SK-N-SH (cell line): ENCODE results near the gene SPIRE2. TPM values are rescaled to one million over a fixed set of nuclear protein-coding genes. Genes with fewer than 3 reads are reported as not detected.

ENCODE experiments used
- CTCF ChIA-PET: fragments of 300-600, 350-600 bp; formaldehyde crosslinking; extraction: SDS; loops from one replicate; lab custom pipeline; 2021; lab: Yijun Ruan, JAX
- POLR2A ChIA-PET: fragments of 350-600 bp; sonication (Branson Sonifier 250); formaldehyde crosslinking; extraction: SDS; loops from one replicate; lab custom pipeline; 2020; ENCODE audit warnings: antibody characterized with exemption, inconsistent platforms; lab: Yijun Ruan, JAX
- DNase-seq: peaks from one replicate; pipeline ENCODE4 v3.0.0; 2012
- H2AFZ ChIP-seq: fragments of 200-600 bp; sonication (generic); 2 replicates; pipeline ENCODE4 v1.8.1; 2016; ENCODE audit warnings: antibody characterized with exemption, mild to moderate bottlenecking, low read depth
- H3F3A ChIP-seq: fragments of 200-600 bp; sonication (generic); replicated peaks from 2 replicates; pipeline ENCODE3; 2016; ENCODE audit warnings: antibody characterized with exemption, mild to moderate bottlenecking; ENCODE audit not compliant: insufficient read depth
- H3K27ac ChIP-seq, 2 experiments: fragments of 200-500 bp in 1 of 2; fragments of 200-600 bp in 1 of 2; sonication (Bioruptor generic) in 1 of 2; sonication (generic), shearing (Covaris generic) in 1 of 2; 2 replicates each; pipeline versions ENCODE4 v1.5.1 to v1.6.1; 2014 to 2016; ENCODE audit warnings: low read depth in 2 of 2, inconsistent platforms in 1 of 2, low read length in 1 of 2, mild to moderate bottlenecking in 1 of 2, mixed read lengths in 1 of 2
- H3K27me3 ChIP-seq: fragments of 200-600 bp; sonication (generic), shearing (Covaris generic); 2 replicates; pipeline ENCODE4 v1.6.1; 2016; ENCODE audit warnings: mixed run types; ENCODE audit not compliant: insufficient read depth
- H3K36me3 ChIP-seq, 2 experiments: fragments of 200-500 bp in 1 of 2; fragments of 200-600 bp in 1 of 2; sonication (Bioruptor generic) in 1 of 2; sonication (generic) in 1 of 2; replicated peaks in 1 of 2; 2 replicates each; pipeline versions ENCODE3 to v1.5.1; 2014 to 2016; ENCODE audit warnings: low read length in 1 of 2, mild to moderate bottlenecking in 1 of 2; ENCODE audit not compliant: insufficient read depth in 2 of 2, control insufficient read depth in 1 of 2
- H3K4me1 ChIP-seq, 2 experiments: fragments of 200-500 bp in 1 of 2; fragments of 200-600 bp in 1 of 2; sonication (Bioruptor generic) in 1 of 2; sonication (generic), shearing (Covaris generic) in 1 of 2; 2 replicates each; pipeline versions ENCODE4 v1.5.1 to v1.6.1; 2014 to 2016; ENCODE audit warnings: low read depth in 1 of 2, low read length in 1 of 2, mixed run types in 1 of 2; ENCODE audit not compliant: insufficient read depth in 2 of 2, control insufficient read depth in 1 of 2
- H3K4me2 ChIP-seq: fragments of 200-600 bp; sonication (generic), shearing (Covaris generic); 2 replicates; pipeline ENCODE4 v1.6.1; 2017; ENCODE audit warnings: mixed run types
- H3K4me3 ChIP-seq, 2 experiments: fragments of 200-500 bp in 1 of 2; fragments of 200-600 bp in 1 of 2; sonication (Bioruptor generic) in 1 of 2; sonication (generic), shearing (Covaris generic) in 1 of 2; 2 replicates each; pipeline versions ENCODE4 v1.5.1 to v1.8.1; 2014 to 2016; ENCODE audit warnings: low read depth in 2 of 2, inconsistent platforms in 1 of 2, low read length in 1 of 2, mild to moderate bottlenecking in 1 of 2, mixed read lengths in 1 of 2, moderate library complexity in 1 of 2
- H3K79me2 ChIP-seq: fragments of 200-600 bp; sonication (generic); 2 replicates; pipeline ENCODE4 v1.8.1; 2017; ENCODE audit warnings: mild to moderate bottlenecking; ENCODE audit not compliant: insufficient read depth
- H3K9ac ChIP-seq: fragments of 200-600 bp; sonication (generic); 2 replicates; pipeline ENCODE4 v1.6.1; 2017; ENCODE audit warnings: mixed run types
- H3K9me2 ChIP-seq: fragments of 200-600 bp; sonication (generic); 2 replicates; pipeline ENCODE4 v1.6.1; 2017; ENCODE audit warnings: mixed run types
- H3K9me3 ChIP-seq: fragments of 200-600 bp; sonication (generic); 2 replicates; pipeline ENCODE4 v1.6.1; 2017; ENCODE audit warnings: mixed run types, mild to moderate bottlenecking, moderate library complexity
- H4K20me1 ChIP-seq: fragments of 200-600 bp; sonication (generic); 2 replicates; pipeline ENCODE4 v1.6.1; 2017; ENCODE audit warnings: mild to moderate bottlenecking, mixed run types; ENCODE audit not compliant: insufficient read depth
- CHD2 ChIP-seq: fragments of 150-350 bp; IDR thresholded peaks from 2 replicates; pipeline ENCODE4 v1.6.1; 2018; ENCODE audit warnings: low read length; ENCODE audit not compliant: partially characterized antibody
- ELF1 ChIP-seq: IDR thresholded peaks from 2 replicates; pipeline ENCODE4 v1.4.0; 2012
- EP300 ChIP-seq, 2 experiments: IDR thresholded peaks; 2 replicates each; pipeline versions ENCODE4 v1.4.0 to v1.6.1; 2012; ENCODE audit warnings: borderline replicate concordance in 1 of 2, low read depth in 1 of 2, low read length in 1 of 2
- GATA2 ChIP-seq: sonication (generic); formaldehyde crosslinking; IDR thresholded peaks from 2 replicates; pipeline ENCODE4 v1.5.0; 2020; ENCODE audit warnings: mild to moderate bottlenecking, missing genetic modification reagents
- MAX ChIP-seq: IDR thresholded peaks from 2 replicates; pipeline ENCODE4 v1.4.0; 2012; ENCODE audit warnings: low read depth
- NRF1 ChIP-seq: IDR thresholded peaks from 2 replicates; pipeline ENCODE4 v1.6.1; 2012; ENCODE audit warnings: low read depth, mild to moderate bottlenecking, low read length
- POLR2AphosphoS5 ChIP-seq: IDR thresholded peaks from 2 replicates; pipeline ENCODE4 v1.6.1; 2012; ENCODE audit warnings: low read depth, low read length
- RCOR1 ChIP-seq: fragments of 150-350 bp; IDR thresholded peaks from 2 replicates; pipeline ENCODE4 v1.6.1; 2017; ENCODE audit warnings: antibody characterized with exemption, low read length
- RXRA ChIP-seq: IDR thresholded peaks from 2 replicates; pipeline ENCODE4 v1.4.0; 2012; ENCODE audit warnings: low read depth, mild to moderate bottlenecking, borderline replicate concordance
- SIN3A ChIP-seq: IDR thresholded peaks from 2 replicates; pipeline ENCODE4 v1.6.1; 2012; ENCODE audit warnings: low read depth, mild to moderate bottlenecking, low read length, moderate library complexity, borderline replicate concordance
- SMC3 ChIP-seq: IDR thresholded peaks from 2 replicates; pipeline ENCODE4 v1.6.1; 2012; ENCODE audit warnings: low read depth, low read length, improper control_type of control experiment
- TCF12 ChIP-seq: IDR thresholded peaks from 2 replicates; pipeline ENCODE4 v1.4.0; 2012
- TEAD4 ChIP-seq: IDR thresholded peaks from 2 replicates; pipeline ENCODE4 v1.4.0; 2012; ENCODE audit warnings: mild to moderate bottlenecking, borderline replicate concordance; ENCODE audit not compliant: insufficient read depth
- USF2 ChIP-seq: fragments of 150-350 bp; IDR thresholded peaks from 2 replicates; pipeline ENCODE4 v1.6.1; 2017; ENCODE audit warnings: antibody characterized with exemption, low read length, low read depth, borderline replicate concordance
- WGBS: methylation state at CpG from one replicate; pipeline ENCODE4 v1.1.6; 2017; ENCODE audit warnings: low lambda C conversion rate; 5-methylcytosine and 5-hydroxymethylcytosine counted together
- polyA plus RNA-seq, 3 experiments: library from polyadenylated mRNA; depleted of rRNA; stranded (reverse); fragments of >200 nt; gene quantifications; 2 replicates each; pipeline ENCODE4 v1.2.3, GENCODE V29; 2012

The SPIRE2 gene
- polyA plus RNA-seq, 1 of the 3 experiments (the other 2 are of a cell fraction) = 15.3 TPM

GRCh38 chr16:89884041-89884421, 55.8 kb downstream of the SPIRE2 start:
- Histone ChIP-seq H2AFZ (no peak overlapping the region), H3K27ac (no peak overlapping the region), H3K9me3 (no peaks in the 10 kb centered on the region), H3K27me3 (no peaks in the 10 kb centered on the region), H3F3A (peaks cover 5% of the 10 kb centered on the region), H4K20me1 (peaks cover 45% of the 10 kb centered on the region)
- CTCF ChIA-PET = no interaction called here
- 92% methylated on average over 6 of the region's 8 CpGs for WGBS
- no peak for TF ChIP-seq SMC3
- no peak for TF ChIP-seq POLR2AphosphoS5
- no peak for TF ChIP-seq RXRA
- TF ChIP-seq EP300 (IDR thresholded peaks at IDR 0.05; ENCODE audit: borderline replicate concordance in 1 of 2, low read depth in 1 of 2, low read length in 1 of 2) = no peak
- TF ChIP-seq, all 33 proteins: peak for 0
- Histone ChIP-seq H3K9me2 (no peaks in the 10 kb centered on the region), H3K36me3 (peaks cover 44 to 66% of the 10 kb centered on the region in 2 experiments), H3K4me2 (no peak overlapping the region), H3K4me3 (no peak overlapping the region), H3K79me2 (peaks cover 57% of the 10 kb centered on the region), H3K9ac (no peak overlapping the region), H3K4me1 (no peaks in the 10 kb centered on the region)
- DNase-seq = no peak
- POLR2A ChIA-PET = no interaction called here

GRCh38 chr16:89887243-89887642, 59.0 kb downstream of the SPIRE2 start:
- no peaks in the 10 kb centered on the region for H3K9me3 ChIP-seq
- H3K9ac ChIP-seq = no peak overlapping the region
- H2AFZ ChIP-seq = no peak overlapping the region
- peaks cover 49 to 55% of the 10 kb centered on the region in 2 experiments for H3K36me3 ChIP-seq
- peaks cover 3% of the 10 kb centered on the region for H3F3A ChIP-seq
- TF ChIP-seq USF2 = no peak
- TF ChIP-seq GATA2 (CRISPR knock-in tag) = no peak
- no peak for TF ChIP-seq MAX
- TF ChIP-seq EP300 (IDR thresholded peaks at IDR 0.05; ENCODE audit: borderline replicate concordance in 1 of 2, low read depth in 1 of 2, low read length in 1 of 2) = no peak
- TF ChIP-seq CHD2 = no peak
- no peak for TF ChIP-seq TEAD4
- TF ChIP-seq RXRA = no peak
- TF ChIP-seq ELF1 = no peak
- TF ChIP-seq RCOR1 = no peak
- no peak for TF ChIP-seq TCF12
- TF ChIP-seq SMC3 = no peak
- no peak for TF ChIP-seq SIN3A
- no peak for TF ChIP-seq NRF1
- ChIA-PET CTCF (interaction anchor here (1.7 kb wide), 1 partner anchor 23 kb away, joined by 8 read pairs; no protein-coding TSS in a partner anchor), POLR2A (no interaction called here)
- no peak overlapping the region for H3K27ac ChIP-seq
- H3K9me2 ChIP-seq = no peaks in the 10 kb centered on the region
- DNase-seq = no peak
- H3K4me3 ChIP-seq = no peak overlapping the region
- WGBS = 97% methylated on average over 13 of the region's 14 CpGs
- H4K20me1 ChIP-seq = peaks cover 28% of the 10 kb centered on the region
- H3K4me1 ChIP-seq = no peaks in the 10 kb centered on the region
- H3K27me3 ChIP-seq = no peaks in the 10 kb centered on the region
- no peak overlapping the region for H3K4me2 ChIP-seq
- H3K79me2 ChIP-seq = peaks cover 41% of the 10 kb centered on the region
